GM21576 (cell line): ENCODE results near the gene LYRM4.

Experiments used
- ATAC-seq: cut with Tn5 transposase; IDR thresholded peaks from one replicate; pipeline ENCODE4 v1.9.1; 2021; ENCODE audit warnings: mild to moderate bottlenecking, moderate library complexity; ENCODE audit not compliant: unreplicated experiment

The LYRM4 gene

GRCh38 chr6:5059036-5059896 is 201.5 kb downstream of the LYRM4 start:
- no peak for ATAC-seq
